ENCODE results near the gene HLA-A.

GRCh38 chr6:29899281-29899680, 43.1 kb upstream of the HLA-A start:
- TF ChIP-seq CTCF (IDR thresholded peaks at IDR 0.05) (no peak), POLR2A (IDR thresholded peaks at IDR 0.05) (no peak)

Measured in heart left ventricle (tissue), 13 donors.